HTR-8/SVneo (cell line): ENCODE data around the gene PRAMEF14.
A peak's percentile ranks its signal among the peaks of the same experiment; 100 is the strongest.
"Not testable (repeated sequence)": the region's sequence is repeated elsewhere in the genome, so short reads cannot be mapped to it uniquely, and the experiment has no call there.

Experiments used
- DNase-seq: peaks from one replicate; pipeline ENCODE4 v3.0.0; 2011; ENCODE audit warnings: low spot score, mixed read lengths; ENCODE audit not compliant: insufficient read length
- FAIRE-seq: peaks from 2 replicates; lab custom pipeline; 2011; peaks lifted over from hg19 to GRCh38; lab: Jason Lieb, UNC

The PRAMEF14 gene

GRCh38 chr1:13347034-13347433 is at the start of gene PRAMEF14:
Gene PRAMEF14, minus strand, starts transcription at chr1:13347134. Its CDS starts 1,820 bp downstream, at chr1:13345314.
- DNase-seq, FAIRE-seq: not testable (repeated sequence)

- DNase-seq, FAIRE-seq: not testable (repeated sequence)
These were observed 48.4 kb upstream of the PRAMEF14 start for GRCh38 chr1:13395311-13395710.

- not testable (repeated sequence) for FAIRE-seq, DNase-seq
These were observed 47.8 kb upstream of the PRAMEF14 start for GRCh38 chr1:13394761-13395160.

GRCh38 chr1:13393004-13393403 is 46.1 kb upstream of the PRAMEF14 start:
- not testable (repeated sequence) for FAIRE-seq, DNase-seq

- FAIRE-seq, DNase-seq: not testable (repeated sequence)
These were observed 42.4 kb upstream of the PRAMEF14 start, which contains the start of gene PRAMEF17 for GRCh38 chr1:13389332-13389731. Gene PRAMEF17, plus strand, starts transcription at chr1:13389632. Its CDS starts 26 bp downstream, at chr1:13389658.

- FAIRE-seq = not testable (repeated sequence)
These were observed 33.4 kb upstream of the PRAMEF14 start for GRCh38 chr1:13380380-13380779.

GRCh38 chr1:13378983-13379382 is 32.0 kb upstream of the PRAMEF14 start:
- not testable (repeated sequence) for DNase-seq, FAIRE-seq

More at GRCh38 chr1:13380380-13380779, 33.4 kb upstream of the PRAMEF14 start:
- DNase-seq = not testable (repeated sequence)

GRCh38 chr1:13368544-13368943 is 21.6 kb upstream of the PRAMEF14 start:
- not testable (repeated sequence) for FAIRE-seq

GRCh38 chr1:13366536-13366935 is 19.6 kb upstream of the PRAMEF14 start:
- DNase-seq, FAIRE-seq: not testable (repeated sequence)

More at GRCh38 chr1:13368544-13368943, 21.6 kb upstream of the PRAMEF14 start:
- not testable (repeated sequence) for DNase-seq

GRCh38 chr1:13364928-13365327 is 18.0 kb upstream of the PRAMEF14 start:
- FAIRE-seq, DNase-seq: not testable (repeated sequence)

GRCh38 chr1:13362364-13362763 is 15.4 kb upstream of the PRAMEF14 start:
- FAIRE-seq = not testable (repeated sequence)

GRCh38 chr1:13356774-13357173 is 9.8 kb upstream of the PRAMEF14 start:
- DNase-seq = peak; percentile 7
- FAIRE-seq = not testable (repeated sequence)

More at GRCh38 chr1:13362364-13362763, 15.4 kb upstream of the PRAMEF14 start:
- DNase-seq = not testable (repeated sequence)

- not testable (repeated sequence) for FAIRE-seq
These were observed 7.5 kb upstream of the PRAMEF14 start for GRCh38 chr1:13354475-13354874.

GRCh38 chr1:13353476-13353875 is 6.5 kb upstream of the PRAMEF14 start:
- not testable (repeated sequence) for FAIRE-seq, DNase-seq

More at GRCh38 chr1:13354475-13354874, 7.5 kb upstream of the PRAMEF14 start:
- DNase-seq = not testable (repeated sequence)

GRCh38 chr1:13342496-13342895 is 4.4 kb downstream of the PRAMEF14 start:
- DNase-seq, FAIRE-seq: not testable (repeated sequence)

GRCh38 chr1:13315281-13315680 is 31.7 kb downstream of the PRAMEF14 start, which contains the start of gene PRAMEF15:
Gene PRAMEF15, plus strand, starts transcription at chr1:13315581. Its CDS starts 2,827 bp downstream, at chr1:13318408.
- not testable (repeated sequence) for FAIRE-seq, DNase-seq

GRCh38 chr1:13303239-13303638 is 43.7 kb downstream of the PRAMEF14 start, which contains the start of gene PRAMEF33:
Gene PRAMEF33, plus strand, starts transcription at chr1:13303539. Its CDS starts 2,416 bp downstream, at chr1:13305955.
- FAIRE-seq, DNase-seq: not testable (repeated sequence)

- DNase-seq, FAIRE-seq: not testable (repeated sequence)
These were observed 44.7 kb downstream of the PRAMEF14 start for GRCh38 chr1:13302197-13302596.

GRCh38 chr1:13298699-13299098 is 48.2 kb downstream of the PRAMEF14 start:
- not testable (repeated sequence) for DNase-seq, FAIRE-seq

- not testable (repeated sequence) for FAIRE-seq, DNase-seq
These were observed 49.6 kb downstream of the PRAMEF14 start for GRCh38 chr1:13297216-13297931.
